PFSK-1 (cell line): Measurements from ENCODE around the gene TRMU.

Source experiments
- FOXP2 ChIP-seq: optimal IDR thresholded peaks from 2 replicates; pipeline ENCODE3; 2011; ENCODE audit warnings: borderline replicate concordance, control low read depth, inconsistent platforms; ENCODE audit not compliant: insufficient read depth; ENCODE audit errors: extremely low read length, extremely low read depth
- POLR2AphosphoS5 ChIP-seq: IDR thresholded peaks from 2 replicates; pipeline ENCODE4 v1.6.1; 2012; ENCODE audit warnings: low read depth, mild to moderate bottlenecking, control low read depth, low read length, moderate library complexity
- SIN3A ChIP-seq: IDR thresholded peaks from 2 replicates; pipeline ENCODE4 v1.6.1; 2012; ENCODE audit warnings: mild to moderate bottlenecking, low read length, moderate library complexity, borderline replicate concordance; ENCODE audit not compliant: insufficient read depth
- TAF1 ChIP-seq: IDR thresholded peaks from 2 replicates; pipeline ENCODE4 v1.6.1; 2012; ENCODE audit warnings: low read length, control low read depth, borderline replicate concordance; ENCODE audit not compliant: insufficient read depth
- TF ChIP-seq, protein P1 (sequence below), 2 experiments: IDR thresholded peaks; 2 replicates each; pipeline versions ENCODE4 v1.6.1 to v1.8.0; 2011 to 2012; ENCODE audit warnings: low read depth in 2 of 2, low read length in 2 of 2, control low read depth in 1 of 2, inconsistent platforms in 1 of 2, mild to moderate bottlenecking in 1 of 2, moderate library complexity in 1 of 2; ENCODE audit not compliant: insufficient read depth in 1 of 2

Gene TRMU

DNA sequence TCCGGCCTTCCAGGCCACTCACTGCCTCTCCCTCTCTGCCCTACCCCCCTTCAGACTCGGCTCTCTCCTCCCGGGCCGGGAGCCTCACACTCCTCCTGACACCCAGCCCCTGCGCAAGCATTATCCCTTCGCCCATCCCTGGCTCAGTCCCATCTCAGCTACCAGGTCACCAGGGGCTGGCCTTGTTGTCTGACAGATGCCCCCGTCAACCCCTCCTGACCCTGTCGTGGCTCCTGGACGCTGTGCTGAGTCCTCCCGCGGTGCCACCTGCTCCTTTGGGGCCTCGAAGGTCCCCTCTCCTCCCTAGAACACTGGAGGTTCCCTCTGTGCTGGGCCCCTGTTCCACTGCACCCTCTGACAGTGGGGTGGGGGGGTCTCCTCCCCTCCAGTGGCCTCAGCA is 32.9 kb downstream of the TRMU start:
- TF ChIP-seq POLR2AphosphoS5 = no peak
- no peak for TF ChIP-seq TAF1
- TF ChIP-seq FOXP2 = no peak
- TF ChIP-seq, protein P1, sequence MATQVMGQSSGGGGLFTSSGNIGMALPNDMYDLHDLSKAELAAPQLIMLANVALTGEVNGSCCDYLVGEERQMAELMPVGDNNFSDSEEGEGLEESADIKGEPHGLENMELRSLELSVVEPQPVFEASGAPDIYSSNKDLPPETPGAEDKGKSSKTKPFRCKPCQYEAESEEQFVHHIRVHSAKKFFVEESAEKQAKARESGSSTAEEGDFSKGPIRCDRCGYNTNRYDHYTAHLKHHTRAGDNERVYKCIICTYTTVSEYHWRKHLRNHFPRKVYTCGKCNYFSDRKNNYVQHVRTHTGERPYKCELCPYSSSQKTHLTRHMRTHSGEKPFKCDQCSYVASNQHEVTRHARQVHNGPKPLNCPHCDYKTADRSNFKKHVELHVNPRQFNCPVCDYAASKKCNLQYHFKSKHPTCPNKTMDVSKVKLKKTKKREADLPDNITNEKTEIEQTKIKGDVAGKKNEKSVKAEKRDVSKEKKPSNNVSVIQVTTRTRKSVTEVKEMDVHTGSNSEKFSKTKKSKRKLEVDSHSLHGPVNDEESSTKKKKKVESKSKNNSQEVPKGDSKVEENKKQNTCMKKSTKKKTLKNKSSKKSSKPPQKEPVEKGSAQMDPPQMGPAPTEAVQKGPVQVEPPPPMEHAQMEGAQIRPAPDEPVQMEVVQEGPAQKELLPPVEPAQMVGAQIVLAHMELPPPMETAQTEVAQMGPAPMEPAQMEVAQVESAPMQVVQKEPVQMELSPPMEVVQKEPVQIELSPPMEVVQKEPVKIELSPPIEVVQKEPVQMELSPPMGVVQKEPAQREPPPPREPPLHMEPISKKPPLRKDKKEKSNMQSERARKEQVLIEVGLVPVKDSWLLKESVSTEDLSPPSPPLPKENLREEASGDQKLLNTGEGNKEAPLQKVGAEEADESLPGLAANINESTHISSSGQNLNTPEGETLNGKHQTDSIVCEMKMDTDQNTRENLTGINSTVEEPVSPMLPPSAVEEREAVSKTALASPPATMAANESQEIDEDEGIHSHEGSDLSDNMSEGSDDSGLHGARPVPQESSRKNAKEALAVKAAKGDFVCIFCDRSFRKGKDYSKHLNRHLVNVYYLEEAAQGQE (IDR thresholded peaks at IDR 0.05; ENCODE audit: insufficient read depth in 1 of 2, low read depth in 2 of 2, low read length in 2 of 2) = no peak
- TF ChIP-seq SIN3A = no peak

DNA sequence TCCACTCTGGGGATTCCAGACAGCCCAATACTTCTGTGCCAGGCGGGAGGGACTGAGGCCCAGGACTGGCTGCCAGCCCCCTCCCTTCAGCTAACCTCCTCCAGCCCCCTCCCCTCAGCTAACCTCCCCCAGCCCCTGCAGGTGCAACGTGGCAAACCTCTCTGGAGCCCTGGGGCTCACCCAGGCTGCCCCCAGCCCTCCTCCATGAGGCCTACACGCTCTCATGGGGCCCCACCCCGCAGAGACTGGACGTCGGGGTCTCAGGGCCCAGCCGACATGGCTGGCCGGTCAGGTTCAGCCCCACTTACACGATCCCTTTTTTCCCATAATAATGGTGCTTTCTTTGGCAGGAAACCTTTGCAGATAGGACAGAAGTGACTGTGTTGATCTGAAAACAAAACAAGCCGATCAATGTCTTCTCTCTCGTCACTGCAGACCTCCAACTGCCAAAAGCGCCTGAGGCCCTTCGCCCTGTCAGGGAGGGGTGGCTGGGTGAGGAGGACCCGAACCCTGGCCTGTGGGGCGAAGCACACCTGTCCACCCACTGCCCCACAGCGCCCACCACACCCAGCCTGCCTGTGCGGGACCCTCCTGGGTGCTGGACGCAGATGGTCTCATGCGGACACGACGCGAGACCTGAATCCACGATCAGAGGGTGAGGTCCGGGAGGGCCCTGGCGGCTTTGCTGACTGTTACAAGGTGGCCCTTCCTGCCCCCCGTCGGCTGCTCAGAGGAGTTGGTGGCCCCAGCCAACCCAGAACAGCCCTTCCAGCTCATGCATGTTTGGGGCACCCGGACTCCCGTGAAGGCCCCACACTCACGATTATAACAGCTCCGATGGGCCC is 33.6 kb downstream of the TRMU start:
- TF ChIP-seq FOXP2 (no peak), TAF1 (no peak), POLR2AphosphoS5 (no peak)

- TF ChIP-seq TAF1 (no peak), SIN3A (no peak), FOXP2 (no peak), POLR2AphosphoS5 (no peak)
- TF ChIP-seq, protein P1 (IDR thresholded peaks at IDR 0.05; ENCODE audit: insufficient read depth in 1 of 2, low read depth in 2 of 2, low read length in 2 of 2) = no peak
Observed at GRCh38 chr22:46369716-46370583, 34.4 kb downstream of the TRMU start.

- no peak for TF ChIP-seq POLR2AphosphoS5
- TF ChIP-seq, protein P1 (IDR thresholded peaks at IDR 0.05; ENCODE audit: insufficient read depth in 1 of 2, low read depth in 2 of 2, low read length in 2 of 2) = no peak
- TF ChIP-seq TAF1 = no peak
- no peak for TF ChIP-seq FOXP2
- TF ChIP-seq SIN3A = no peak
Observed at GRCh38 chr22:46370584-46371291, 35.2 kb downstream of the TRMU start.

- TF ChIP-seq TAF1 (no peak), FOXP2 (no peak), SIN3A (no peak), POLR2AphosphoS5 (no peak)
- TF ChIP-seq, protein P1 (IDR thresholded peaks at IDR 0.05; ENCODE audit: insufficient read depth in 1 of 2, low read depth in 2 of 2, low read length in 2 of 2) = no peak
Observed at GRCh38 chr22:46371623-46372226, 36.2 kb downstream of the TRMU start.
